ENCODE data around the gene PUDP. TPM values are rescaled to one million over a fixed set of nuclear protein-coding genes. Genes with fewer than 3 reads are reported as not detected.
"Not testable (repeated sequence)": the region's sequence is repeated elsewhere in the genome, so short reads cannot be mapped to it uniquely, and the experiment has no call there.

PUDP gene
- total RNA-seq: 10 to 100 TPM in 1 of 2 donors, 1 to 10 TPM in 1; 9.8 to 18.7 TPM
- polyA plus RNA-seq: 1 to 10 TPM; 4.8 to 5.5 TPM
- long read RNA-seq, donor 1, transcript PUDP-201 (4 exons, 2,140 nt): major isoform, 30 of 40 reads
- long read RNA-seq, donor 1, partial matches to known transcripts: 4 of 40 reads
- long read RNA-seq, donor 1, other reads (novel, unspliced or antisense): 5 of 40 reads
- long read RNA-seq, donor 2, partial matches to known transcripts: 1 of 5 reads
- long read RNA-seq, donor 2, other reads (novel, unspliced or antisense): 2 of 5 reads

DNA sequence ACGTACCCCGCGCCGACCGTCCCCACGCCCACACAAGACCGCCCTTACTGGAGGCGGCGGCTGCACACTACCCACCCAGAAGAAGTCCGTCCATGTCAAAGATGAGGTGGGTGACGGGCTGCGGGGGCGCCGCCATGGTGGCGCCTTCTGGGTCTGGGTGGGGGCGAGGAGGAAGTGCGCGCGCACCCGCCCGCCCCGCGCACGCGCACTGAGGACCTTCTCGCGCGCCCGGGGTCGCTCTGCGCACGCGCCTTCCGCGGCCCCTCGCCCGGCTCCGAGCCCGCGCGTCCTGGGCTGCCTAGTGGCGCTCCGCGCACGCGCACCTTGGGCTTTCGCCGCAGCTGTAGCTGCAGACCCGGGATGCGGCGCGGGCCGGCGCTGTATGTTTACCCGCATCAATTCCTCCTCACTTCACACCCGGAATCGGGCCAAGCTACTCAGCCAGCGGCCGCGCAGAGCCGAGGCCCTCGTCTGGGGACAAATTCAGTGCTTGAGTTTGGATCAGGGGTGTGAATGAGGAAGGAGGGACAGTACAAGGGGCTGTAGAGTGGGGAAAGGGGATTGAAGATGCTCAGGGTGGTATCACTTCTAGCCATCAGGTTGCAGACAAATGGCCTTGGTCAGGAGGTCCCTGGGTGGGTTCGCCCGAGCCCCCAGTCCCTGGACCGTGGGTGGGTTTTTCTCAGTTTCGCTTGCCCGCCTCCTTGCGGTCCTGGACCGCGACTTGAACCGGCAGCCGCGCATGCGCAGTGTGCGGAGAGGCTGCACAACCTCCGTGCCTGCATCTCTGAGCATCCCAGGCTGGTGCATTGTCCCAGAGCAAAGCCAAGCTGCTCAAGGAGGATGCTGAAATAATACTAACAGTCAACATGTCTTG is at the start of gene PUDP:
Gene PUDP (minus strand): TSS at position 176 of the 877 bp plus-strand sequence. CDS start 40 bp downstream, at position 136.
- 0% methylated on average over 55 to 76 of the region's 76 CpGs for WGBS, 2 donors
- H3K4me3 ChIP-seq (ENCODE audit: low read length in 2 of 2): peak within 1 kb of the TSS; percentile 88 to 96
- no peaks in the 10 kb centered on the region for H3K36me3 ChIP-seq (ENCODE audit: control insufficient read depth in 1 of 2, insufficient read depth in 2 of 2, low read length in 1 of 2)
- intact Hi-C loops (cut with DNase I): no loop called here
- ATAC-seq (ENCODE audit: low FRiP score) (peak; percentile 97), DNase-seq (peak; percentile 93 to 97)
- H3K4me1 ChIP-seq (ENCODE audit: control insufficient read depth in 1 of 2, insufficient read depth in 2 of 2, low read length in 2 of 2): no peaks in the 10 kb centered on the region
- no peaks in the 10 kb centered on the region for H3K27me3 ChIP-seq (ENCODE audit: control insufficient read depth in 1 of 2, insufficient read depth in 2 of 2, low read length in 1 of 2)
- no peaks in the 10 kb centered on the region for H3K9me3 ChIP-seq (ENCODE audit: control insufficient read depth, low read length)
- H3K27ac ChIP-seq (ENCODE audit: low read depth in 1 of 2, low read length in 2 of 2): peak within 1 kb of the TSS; percentile 20 to 78

DNA sequence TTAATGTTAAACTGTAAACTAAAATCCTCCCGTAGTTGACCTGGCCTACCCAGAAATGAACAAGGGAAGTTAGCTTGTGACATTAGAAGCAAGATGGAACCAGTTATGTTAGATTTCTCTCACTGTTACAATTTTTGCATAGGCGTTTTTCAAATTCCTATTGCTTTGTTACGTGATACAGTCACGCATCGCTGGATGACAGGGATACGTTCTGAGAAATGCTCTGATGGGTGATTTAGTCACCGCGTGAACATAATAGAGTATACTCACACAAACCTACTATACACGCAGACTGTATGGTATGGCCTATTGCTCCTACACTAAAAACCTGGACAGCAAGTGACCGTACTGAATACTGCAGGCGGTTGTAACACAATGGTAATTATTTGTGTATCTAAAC is 46.7 kb upstream of the PUDP start:
- DNase-seq (no peak), ATAC-seq (ENCODE audit: low FRiP score) (no peak)
- Histone ChIP-seq H3K36me3 (ENCODE audit: control insufficient read depth in 1 of 2, insufficient read depth in 2 of 2, low read length in 1 of 2) (no peaks in the 10 kb centered on the region), H3K4me1 (ENCODE audit: control insufficient read depth in 1 of 2, insufficient read depth in 2 of 2, low read length in 2 of 2) (no peaks in the 10 kb centered on the region), H3K27ac (ENCODE audit: low read depth in 1 of 2, low read length in 2 of 2) (no peak overlapping the region), H3K9me3 (ENCODE audit: control insufficient read depth, low read length) (no peaks in the 10 kb centered on the region), H3K27me3 (ENCODE audit: control insufficient read depth in 1 of 2, insufficient read depth in 2 of 2, low read length in 1 of 2) (no peaks in the 10 kb centered on the region), H3K4me3 (ENCODE audit: low read length in 2 of 2) (no peak overlapping the region)
- intact Hi-C loops (cut with DNase I): no loop called here
- WGBS, 2 donors: 96 to 97% methylated on average over 11 of the region's 11 CpGs

DNA sequence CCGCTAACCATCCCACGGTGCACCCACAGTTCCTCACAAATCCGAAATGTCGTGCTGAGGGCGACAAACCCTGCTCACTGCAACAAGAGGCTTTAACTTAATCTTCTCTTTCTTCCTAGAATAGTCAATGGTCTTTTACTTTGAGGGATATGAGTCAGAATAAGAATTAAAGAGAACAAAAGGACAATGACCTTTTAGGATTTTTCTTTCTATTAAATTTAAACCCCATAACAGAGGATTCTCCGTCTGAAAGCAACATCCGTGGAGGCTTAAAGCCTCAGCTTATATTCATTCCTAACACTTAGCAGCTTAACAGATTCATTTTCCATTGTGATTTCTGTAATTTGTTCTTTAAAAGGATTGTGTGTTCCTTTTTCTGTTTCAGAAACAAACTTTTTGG is 44.9 kb upstream of the PUDP start:
- DNase-seq: no peak
- ATAC-seq (ENCODE audit: low FRiP score): no peak
- H3K4me1 ChIP-seq (ENCODE audit: control insufficient read depth in 1 of 2, insufficient read depth in 2 of 2, low read length in 2 of 2): no peaks in the 10 kb centered on the region
- intact Hi-C loops (cut with DNase I): no loop called here
- H3K36me3 ChIP-seq (ENCODE audit: control insufficient read depth in 1 of 2, insufficient read depth in 2 of 2, low read length in 1 of 2): no peaks in the 10 kb centered on the region
- no peak overlapping the region for H3K27ac ChIP-seq (ENCODE audit: low read depth in 1 of 2, low read length in 2 of 2)
- no peaks in the 10 kb centered on the region for H3K9me3 ChIP-seq (ENCODE audit: control insufficient read depth, low read length)
- 95 to 96% methylated on average over 7 of the region's 7 CpGs for WGBS, 2 donors
- no peaks in the 10 kb centered on the region for H3K27me3 ChIP-seq (ENCODE audit: control insufficient read depth in 1 of 2, insufficient read depth in 2 of 2, low read length in 1 of 2)
- no peak overlapping the region for H3K4me3 ChIP-seq (ENCODE audit: low read length in 2 of 2)

DNA sequence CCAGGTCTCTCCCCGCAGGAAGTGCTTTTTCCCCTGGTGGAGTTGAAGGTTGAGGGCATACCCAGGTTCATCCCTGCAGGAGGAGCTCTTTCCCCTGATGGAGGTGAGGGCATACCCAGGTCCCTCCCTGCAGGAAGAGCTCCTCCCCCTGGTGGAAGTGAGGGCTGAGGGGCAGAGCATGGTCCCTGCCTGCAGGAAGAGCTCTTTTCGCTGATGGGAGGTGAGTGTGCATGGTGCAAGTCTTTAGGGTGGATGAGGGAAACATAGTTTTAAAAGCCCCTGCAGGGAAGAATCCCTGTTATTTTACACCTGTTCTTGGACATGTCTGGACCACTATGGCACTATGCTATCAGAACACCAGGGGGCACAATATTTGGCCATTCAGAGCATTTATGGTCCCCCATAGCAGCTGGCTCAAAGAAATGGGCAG is 43.7 kb upstream of the PUDP start:
- H3K27me3 ChIP-seq (ENCODE audit: control insufficient read depth in 1 of 2, insufficient read depth in 2 of 2, low read length in 1 of 2): no peaks in the 10 kb centered on the region
- H3K4me1 ChIP-seq (ENCODE audit: control insufficient read depth in 1 of 2, insufficient read depth in 2 of 2, low read length in 2 of 2): no peaks in the 10 kb centered on the region
- intact Hi-C loops (cut with DNase I): no loop called here
- no peak overlapping the region for H3K4me3 ChIP-seq (ENCODE audit: low read length in 2 of 2)
- no peaks in the 10 kb centered on the region for H3K36me3 ChIP-seq (ENCODE audit: control insufficient read depth in 1 of 2, insufficient read depth in 2 of 2, low read length in 1 of 2)
- ATAC-seq (ENCODE audit: low FRiP score) (no peak), DNase-seq (no peak)
- H3K9me3 ChIP-seq (ENCODE audit: control insufficient read depth, low read length): no peaks in the 10 kb centered on the region
- WGBS, 2 donors: 90 to 100% methylated on average over 2 of the region's 2 CpGs
- H3K27ac ChIP-seq (ENCODE audit: low read depth in 1 of 2, low read length in 2 of 2): no peak overlapping the region

DNA sequence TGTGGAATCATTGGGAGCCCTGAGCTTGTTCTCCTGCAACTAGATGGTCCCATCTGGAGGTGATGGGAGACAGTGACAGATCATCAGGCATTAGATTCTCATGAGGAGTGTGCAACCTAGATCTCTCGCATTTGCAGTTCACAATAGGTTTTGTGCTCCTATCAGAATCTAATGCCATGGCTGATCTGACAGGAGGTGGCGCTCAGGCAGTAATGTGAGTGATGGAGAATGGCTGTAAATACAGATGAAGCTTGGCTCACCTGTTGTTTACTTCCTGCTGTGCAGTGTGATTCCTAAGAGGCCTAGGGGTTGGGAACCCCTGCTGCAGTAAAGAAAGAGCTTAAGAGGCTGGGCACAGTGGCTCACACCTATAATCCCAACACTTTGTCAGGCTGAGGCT is 42.2 kb upstream of the PUDP start:
- WGBS, 2 donors: 98% methylated on average over 2 of the region's 2 CpGs
- Histone ChIP-seq H3K9me3 (ENCODE audit: control insufficient read depth, low read length) (no peaks in the 10 kb centered on the region), H3K27me3 (ENCODE audit: control insufficient read depth in 1 of 2, insufficient read depth in 2 of 2, low read length in 1 of 2) (no peaks in the 10 kb centered on the region), H3K36me3 (ENCODE audit: control insufficient read depth in 1 of 2, insufficient read depth in 2 of 2, low read length in 1 of 2) (no peaks in the 10 kb centered on the region), H3K27ac (ENCODE audit: low read depth in 1 of 2, low read length in 2 of 2) (no peak overlapping the region), H3K4me1 (ENCODE audit: control insufficient read depth in 1 of 2, insufficient read depth in 2 of 2, low read length in 2 of 2) (no peaks in the 10 kb centered on the region), H3K4me3 (ENCODE audit: low read length in 2 of 2) (no peak overlapping the region)
- DNase-seq (no peak), ATAC-seq (ENCODE audit: low FRiP score) (no peak)
- intact Hi-C loops (cut with DNase I): no loop called here

DNA sequence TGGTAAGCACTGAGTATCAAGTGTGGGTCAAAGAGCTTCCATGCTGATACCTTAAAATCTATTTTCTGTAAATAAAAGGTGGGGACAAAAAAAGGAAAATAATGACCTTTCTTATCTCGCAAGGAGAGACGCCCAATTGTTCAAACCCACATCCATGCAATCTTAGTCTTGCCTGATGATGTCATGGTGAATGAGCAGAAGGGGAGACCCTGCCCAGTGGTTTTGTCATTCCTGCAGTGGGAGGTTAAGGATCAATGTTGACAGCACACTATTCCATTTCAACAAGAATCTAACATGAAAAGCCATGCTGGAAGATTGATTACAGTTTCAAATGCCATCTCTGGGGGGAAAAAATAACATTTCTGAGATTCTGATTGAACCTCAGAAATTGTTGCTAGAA is 40.7 kb upstream of the PUDP start:
- 79 to 88% methylated on average over 2 of the region's 2 CpGs for WGBS, 2 donors
- DNase-seq (no peak), ATAC-seq (ENCODE audit: low FRiP score) (no peak)
- H3K27me3 ChIP-seq (ENCODE audit: control insufficient read depth in 1 of 2, insufficient read depth in 2 of 2, low read length in 1 of 2): no peaks in the 10 kb centered on the region
- intact Hi-C loops (cut with DNase I): no loop called here
- H3K4me1 ChIP-seq (ENCODE audit: control insufficient read depth in 1 of 2, insufficient read depth in 2 of 2, low read length in 2 of 2): no peaks in the 10 kb centered on the region
- no peaks in the 10 kb centered on the region for H3K9me3 ChIP-seq (ENCODE audit: control insufficient read depth, low read length)
- no peak overlapping the region for H3K27ac ChIP-seq (ENCODE audit: low read depth in 1 of 2, low read length in 2 of 2)
- no peak overlapping the region for H3K4me3 ChIP-seq (ENCODE audit: low read length in 2 of 2)
- no peaks in the 10 kb centered on the region for H3K36me3 ChIP-seq (ENCODE audit: control insufficient read depth in 1 of 2, insufficient read depth in 2 of 2, low read length in 1 of 2)

DNA sequence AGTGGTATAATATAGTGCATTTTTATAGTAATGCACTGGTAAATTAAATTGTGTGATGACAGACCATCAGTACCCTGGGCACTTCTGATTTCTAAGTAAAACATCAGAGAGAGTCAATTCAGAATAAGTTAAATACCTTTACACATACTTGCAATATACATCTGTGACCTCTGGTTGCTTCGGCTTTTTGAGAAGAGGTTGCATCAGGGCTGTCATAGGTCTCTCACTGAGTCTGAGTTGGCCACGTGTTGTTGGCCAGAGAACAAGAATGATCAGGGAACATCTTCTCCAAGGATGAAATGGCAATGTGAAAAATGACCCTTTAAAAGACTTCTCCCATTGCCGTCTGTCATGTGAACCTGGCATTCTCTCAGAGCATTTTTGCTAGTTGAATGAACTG is 36.9 kb upstream of the PUDP start:
- no peak for ATAC-seq (ENCODE audit: low FRiP score)
- intact Hi-C loops (cut with DNase I): no loop called here
- H3K4me1 ChIP-seq (ENCODE audit: control insufficient read depth in 1 of 2, insufficient read depth in 2 of 2, low read length in 2 of 2): no peaks in the 10 kb centered on the region
- DNase-seq: no peak
- H3K27ac ChIP-seq (ENCODE audit: low read depth in 1 of 2, low read length in 2 of 2): no peak overlapping the region
- no peak overlapping the region for H3K4me3 ChIP-seq (ENCODE audit: low read length in 2 of 2)
- 81 to 87% methylated on average over 3 of the region's 3 CpGs for WGBS, 2 donors
- no peaks in the 10 kb centered on the region for H3K27me3 ChIP-seq (ENCODE audit: control insufficient read depth in 1 of 2, insufficient read depth in 2 of 2, low read length in 1 of 2)
- H3K9me3 ChIP-seq (ENCODE audit: control insufficient read depth, low read length): no peaks in the 10 kb centered on the region
- no peaks in the 10 kb centered on the region for H3K36me3 ChIP-seq (ENCODE audit: control insufficient read depth in 1 of 2, insufficient read depth in 2 of 2, low read length in 1 of 2)

DNA sequence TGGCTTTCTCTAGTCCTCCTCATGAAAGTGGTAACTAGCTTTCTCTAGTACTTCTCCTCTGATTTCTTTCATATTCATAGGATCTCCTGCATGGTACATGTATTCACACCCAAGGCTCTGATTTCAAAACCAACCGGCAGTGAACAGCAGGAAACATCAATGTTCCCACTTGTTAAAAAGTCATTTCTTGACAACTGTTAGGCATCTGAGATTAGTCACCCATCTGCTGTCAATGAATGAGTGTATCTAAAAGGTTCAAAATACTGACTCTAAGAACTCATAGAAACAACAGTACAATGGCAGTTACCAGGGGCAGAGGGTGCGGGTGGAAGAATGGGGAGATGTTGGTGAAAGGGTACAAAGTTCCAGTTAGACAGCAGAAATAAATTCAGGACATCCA is 31.5 kb upstream of the PUDP start:
- DNase-seq (no peak), ATAC-seq (ENCODE audit: low FRiP score) (no peak)
- no peaks in the 10 kb centered on the region for H3K27me3 ChIP-seq (ENCODE audit: control insufficient read depth in 1 of 2, insufficient read depth in 2 of 2, low read length in 1 of 2)
- no peaks in the 10 kb centered on the region for H3K9me3 ChIP-seq (ENCODE audit: control insufficient read depth, low read length)
- H3K27ac ChIP-seq (ENCODE audit: low read depth in 1 of 2, low read length in 2 of 2): no peak overlapping the region
- H3K4me3 ChIP-seq (ENCODE audit: low read length in 2 of 2): no peak overlapping the region
- no peaks in the 10 kb centered on the region for H3K4me1 ChIP-seq (ENCODE audit: control insufficient read depth in 1 of 2, insufficient read depth in 2 of 2, low read length in 2 of 2)
- H3K36me3 ChIP-seq (ENCODE audit: control insufficient read depth in 1 of 2, insufficient read depth in 2 of 2, low read length in 1 of 2): no peaks in the 10 kb centered on the region
- 85 to 88% methylated on average over 2 of the region's 2 CpGs for WGBS, 2 donors
- intact Hi-C loops (cut with DNase I): no loop called here

DNA sequence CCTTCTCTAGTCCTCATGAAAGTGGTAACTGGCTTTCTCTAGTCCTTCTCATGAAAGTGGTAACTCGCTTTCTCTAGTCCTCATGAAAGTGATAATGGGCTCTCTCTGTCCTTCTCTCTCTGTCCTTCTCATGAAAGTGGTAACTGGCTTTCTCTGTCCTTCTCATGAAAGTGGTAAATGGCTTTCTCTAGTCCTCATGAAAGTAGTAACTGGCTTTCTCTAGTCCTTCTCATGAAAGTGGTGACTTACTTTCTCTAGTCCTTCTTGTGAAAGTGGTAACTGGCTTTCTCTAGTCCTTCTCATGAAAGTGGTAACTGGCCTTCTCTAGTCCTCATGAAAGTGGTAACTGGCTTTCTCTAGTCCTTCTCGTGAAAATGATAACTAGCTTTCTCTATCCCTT is 30.9 kb upstream of the PUDP start:
- H3K27me3 ChIP-seq (ENCODE audit: control insufficient read depth in 1 of 2, insufficient read depth in 2 of 2, low read length in 1 of 2); H3K27ac ChIP-seq (ENCODE audit: low read depth in 1 of 2, low read length in 2 of 2); H3K4me1 ChIP-seq (ENCODE audit: control insufficient read depth in 1 of 2, insufficient read depth in 2 of 2, low read length in 2 of 2); H3K9me3 ChIP-seq (ENCODE audit: control insufficient read depth, low read length); intact Hi-C loops (cut with DNase I); DNase-seq; ATAC-seq (ENCODE audit: low FRiP score); H3K4me3 ChIP-seq (ENCODE audit: low read length in 2 of 2); H3K36me3 ChIP-seq (ENCODE audit: control insufficient read depth in 1 of 2, insufficient read depth in 2 of 2, low read length in 1 of 2): not testable (repeated sequence)
- WGBS, 2 donors: 83 to 94% methylated on average over 2 of the region's 2 CpGs

Data from aorta (tissue), 5 donors.